ENCODE data around the gene IGSF21.
"Not testable (repeated sequence)": the region's sequence is repeated elsewhere in the genome, so short reads cannot be mapped to it uniquely, and the experiment has no call there.

IGSF21 gene

GRCh38 chr1:18340158-18340764, 232.7 kb downstream of the IGSF21 start:
- DNase-seq: no peak

GRCh38 chr1:18340787-18341186, 233.2 kb downstream of the IGSF21 start:
- DNase-seq: no peak

GRCh38 chr1:18341291-18342069, 233.9 kb downstream of the IGSF21 start:
- DNase-seq: no peak

GRCh38 chr1:18342744-18343143, 235.1 kb downstream of the IGSF21 start:
- no peak for DNase-seq

GRCh38 chr1:18343581-18343980, 236.0 kb downstream of the IGSF21 start:
- no peak for DNase-seq

- no peak for DNase-seq
These were observed 237.2 kb downstream of the IGSF21 start for GRCh38 chr1:18344755-18345154.

GRCh38 chr1:18347559-18347958, 240.0 kb downstream of the IGSF21 start:
- DNase-seq: no peak

GRCh38 chr1:18348354-18348753, 240.8 kb downstream of the IGSF21 start:
- no peak for DNase-seq

- DNase-seq: no peak
These were observed 243.1 kb downstream of the IGSF21 start for GRCh38 chr1:18350747-18351146.

GRCh38 chr1:18351735-18352134, 244.1 kb downstream of the IGSF21 start:
- DNase-seq: no peak

GRCh38 chr1:18352636-18353265, 245.2 kb downstream of the IGSF21 start:
- DNase-seq: no peak

GRCh38 chr1:18353528-18353927, 245.9 kb downstream of the IGSF21 start:
- no peak for DNase-seq

- DNase-seq: no peak
These were observed 246.4 kb downstream of the IGSF21 start for GRCh38 chr1:18353992-18354391.

- DNase-seq: no peak
These were observed 247.0 kb downstream of the IGSF21 start for GRCh38 chr1:18354612-18355011.

GRCh38 chr1:18357622-18358230, 250.1 kb downstream of the IGSF21 start:
- no peak for DNase-seq

- no peak for DNase-seq
These were observed 251.0 kb downstream of the IGSF21 start for GRCh38 chr1:18358600-18358999.

- no peak for DNase-seq
These were observed 252.7 kb downstream of the IGSF21 start for GRCh38 chr1:18360251-18360650.

- DNase-seq: no peak
These were observed 254.6 kb downstream of the IGSF21 start for GRCh38 chr1:18362150-18362549.

GRCh38 chr1:18363436-18363835, 255.8 kb downstream of the IGSF21 start:
- DNase-seq: no peak

GRCh38 chr1:18365099-18365705, 257.6 kb downstream of the IGSF21 start:
- no peak for DNase-seq

- DNase-seq: not testable (repeated sequence)
These were observed 264.9 kb downstream of the IGSF21 start for GRCh38 chr1:18372505-18372904.

GRCh38 chr1:18373151-18373550, 265.6 kb downstream of the IGSF21 start:
- no peak for DNase-seq

GRCh38 chr1:18373882-18374493, 266.4 kb downstream of the IGSF21 start:
- DNase-seq: no peak

Measured in activated CD4-positive, alpha-beta T cell treated with anti-CD3 and anti-CD28 coated beads, Interleukin-2, amount 50 U/mL, for 1 hour (primary cell).